MCF 10A (cell line): ENCODE results near the gene PRXL2A. TPM values are rescaled to one million over a fixed set of nuclear protein-coding genes. Genes with fewer than 3 reads are reported as not detected.
A peak's percentile ranks its signal among the peaks of the same experiment; 100 is the strongest.

ENCODE experiments used
- BruUV-seq: library from RNA; stranded (reverse); fragments of 400-500 nt; replicated peaks from 2 replicates; lab custom pipeline; 2021; lab: Mats Ljungman, UMichigan
- CTCF ChIA-PET: fragments of 300-600 bp; sonication (Branson Sonifier 250); formaldehyde crosslinking; extraction: SDS; loops from one replicate; lab custom pipeline; 2021; ENCODE audit warnings: antibody characterized with exemption, inconsistent platforms; lab: Yijun Ruan, JAX
- POLR2A ChIA-PET: fragments of 300-600, 350-650 bp; sonication (Branson Sonifier 250); formaldehyde crosslinking; extraction: SDS; loops from one replicate; lab custom pipeline; 2020; ENCODE audit warnings: antibody characterized with exemption, inconsistent platforms; lab: Yijun Ruan, JAX
- DNase-seq: peaks from one replicate; pipeline ENCODE4 v3.0.0-alpha.2; 2018; ENCODE audit not compliant: unreplicated experiment
- H3K27ac Mint-ChIP-seq: one replicate; pipeline ENCODE4 v1.8.0; 2022; ENCODE audit warnings: mild to moderate bottlenecking, low read depth, mixed read lengths; ENCODE audit not compliant: unreplicated experiment
- H3K27me3 Mint-ChIP-seq: one replicate; pipeline ENCODE4 v1.8.0; 2022; ENCODE audit warnings: mixed read lengths; ENCODE audit not compliant: insufficient read depth, unreplicated experiment
- H3K36me3 Mint-ChIP-seq: one replicate; pipeline ENCODE4 v1.8.0; 2022; ENCODE audit warnings: mild to moderate bottlenecking, moderate library complexity, mixed read lengths; ENCODE audit not compliant: insufficient read depth, unreplicated experiment
- H3K4me1 Mint-ChIP-seq: one replicate; pipeline ENCODE4 v1.8.0; 2022; ENCODE audit warnings: mixed read lengths; ENCODE audit not compliant: insufficient read depth, unreplicated experiment
- H3K4me3 Mint-ChIP-seq: one replicate; pipeline ENCODE4 v1.8.0; 2022; ENCODE audit warnings: mild to moderate bottlenecking, moderate library complexity, mixed read lengths; ENCODE audit not compliant: unreplicated experiment
- H3K9me3 Mint-ChIP-seq: one replicate; pipeline ENCODE4 v1.8.0; 2022; ENCODE audit warnings: mixed read lengths; ENCODE audit not compliant: unreplicated experiment
- intact Hi-C: fragments of 100-400 bp; cut with micrococcal nuclease; formaldehyde crosslinking; loops from 2 replicates; pipeline ENCODE4 v1.14.1; 2022
- total RNA-seq: library from RNA; stranded (reverse); gene quantifications from 2 replicates; pipeline ENCODE4 v1.2.3, GENCODE V29; 2022
- TF ChIP-seq, protein P1 (sequence below): fragments of 200-600 bp; IDR thresholded peaks from one replicate; pipeline ENCODE4 v1.8.0; 2022; ENCODE audit warnings: antibody characterized with exemption, mild to moderate bottlenecking; ENCODE audit not compliant: unreplicated experiment

PRXL2A gene
- total RNA-seq, 1 experiment from 2014 or later, result 6.7 TPM

- Mint-ChIP-seq H3K4me3 (no peak overlapping the region), H3K36me3 (peaks cover 13% of the 10 kb centered on the region), H3K4me1 (peaks cover 10% of the 10 kb centered on the region), H3K27me3 (no peaks in the 10 kb centered on the region), H3K27ac (no peak overlapping the region), H3K9me3 (no peaks in the 10 kb centered on the region)
- TF ChIP-seq, protein P1, sequence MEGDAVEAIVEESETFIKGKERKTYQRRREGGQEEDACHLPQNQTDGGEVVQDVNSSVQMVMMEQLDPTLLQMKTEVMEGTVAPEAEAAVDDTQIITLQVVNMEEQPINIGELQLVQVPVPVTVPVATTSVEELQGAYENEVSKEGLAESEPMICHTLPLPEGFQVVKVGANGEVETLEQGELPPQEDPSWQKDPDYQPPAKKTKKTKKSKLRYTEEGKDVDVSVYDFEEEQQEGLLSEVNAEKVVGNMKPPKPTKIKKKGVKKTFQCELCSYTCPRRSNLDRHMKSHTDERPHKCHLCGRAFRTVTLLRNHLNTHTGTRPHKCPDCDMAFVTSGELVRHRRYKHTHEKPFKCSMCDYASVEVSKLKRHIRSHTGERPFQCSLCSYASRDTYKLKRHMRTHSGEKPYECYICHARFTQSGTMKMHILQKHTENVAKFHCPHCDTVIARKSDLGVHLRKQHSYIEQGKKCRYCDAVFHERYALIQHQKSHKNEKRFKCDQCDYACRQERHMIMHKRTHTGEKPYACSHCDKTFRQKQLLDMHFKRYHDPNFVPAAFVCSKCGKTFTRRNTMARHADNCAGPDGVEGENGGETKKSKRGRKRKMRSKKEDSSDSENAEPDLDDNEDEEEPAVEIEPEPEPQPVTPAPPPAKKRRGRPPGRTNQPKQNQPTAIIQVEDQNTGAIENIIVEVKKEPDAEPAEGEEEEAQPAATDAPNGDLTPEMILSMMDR, result no peak
- CTCF ChIA-PET, result interaction anchor here (0.7 to 33.7 kb wide), 19 partner anchors 9 to 480 kb away, joined by 3 to 923 read pairs (median 12); no protein-coding TSS in a partner anchor
- BruUV-seq, result no TSS peak
- POLR2A ChIA-PET, result interaction anchor here (1.0 kb wide), 1 partner anchor 60 kb away, joined by 3 read pairs; no protein-coding TSS in a partner anchor
- DNase-seq, result no peak
- intact Hi-C loops, result loop anchor here (1.0 kb wide), 1 partner anchor 60 kb away; no protein-coding TSS in a partner anchor
These were observed 34.5 kb downstream of the PRXL2A start for GRCh38 chr10:80442879-80443278.

- no peaks in the 10 kb centered on the region for H3K27me3 Mint-ChIP-seq
- POLR2A ChIA-PET, result interaction anchor here (0.7 to 1.7 kb wide), 2 partner anchors 62 to 481 kb away, joined by 3 to 6 read pairs; no protein-coding TSS in a partner anchor
- no peaks in the 10 kb centered on the region for H3K9me3 Mint-ChIP-seq
- no TSS peak for BruUV-seq
- intact Hi-C loops, result loop anchor here (1.0 kb wide), 1 partner anchor 60 kb away; no protein-coding TSS in a partner anchor
- peaks cover 13% of the 10 kb centered on the region for H3K36me3 Mint-ChIP-seq
- no peak overlapping the region for H3K27ac Mint-ChIP-seq
- no peak overlapping the region for H3K4me3 Mint-ChIP-seq
- peaks cover 10% of the 10 kb centered on the region for H3K4me1 Mint-ChIP-seq
- TF ChIP-seq, protein P1, result peak; percentile 22
- peak; percentile 57 for DNase-seq
- CTCF ChIA-PET, result interaction anchor here (0.6 to 33.7 kb wide), 55 partner anchors 8 to 1429 kb away, joined by 3 to 923 read pairs (median 5); no protein-coding TSS in a partner anchor
These were observed 35.2 kb downstream of the PRXL2A start for GRCh38 chr10:80443531-80443974.

- ChIA-PET CTCF (interaction anchor here (0.6 to 33.7 kb wide), 68 partner anchors 9 to 1429 kb away, joined by 3 to 923 read pairs (median 4); no protein-coding TSS in a partner anchor), POLR2A (interaction anchor here (0.7 to 1.7 kb wide), 8 partner anchors 9 to 480 kb away, joined by 3 to 7 read pairs (median 4); no protein-coding TSS in a partner anchor)
- intact Hi-C loops, result loop anchor here (1.0 to 2.0 kb wide), 4 partner anchors 61 to 480 kb away; no protein-coding TSS in a partner anchor
- H3K4me1 Mint-ChIP-seq, result peaks cover 10% of the 10 kb centered on the region
- H3K4me3 Mint-ChIP-seq, result no peak overlapping the region
- no peaks in the 10 kb centered on the region for H3K27me3 Mint-ChIP-seq
- H3K9me3 Mint-ChIP-seq, result no peaks in the 10 kb centered on the region
- H3K36me3 Mint-ChIP-seq, result peaks cover 13% of the 10 kb centered on the region
- BruUV-seq, result no TSS peak
- TF ChIP-seq, protein P1, result no peak
- no peak overlapping the region for H3K27ac Mint-ChIP-seq
- no peak for DNase-seq
These were observed 35.8 kb downstream of the PRXL2A start for GRCh38 chr10:80444124-80444523.

- CTCF ChIA-PET, result interaction anchor here (0.6 to 33.7 kb wide), 66 partner anchors 8 to 600 kb away, joined by 3 to 923 read pairs (median 4); no protein-coding TSS in a partner anchor
- Mint-ChIP-seq H3K4me3 (no peak overlapping the region), H3K27ac (no peak overlapping the region), H3K27me3 (no peaks in the 10 kb centered on the region), H3K9me3 (no peaks in the 10 kb centered on the region), H3K4me1 (peaks cover 10% of the 10 kb centered on the region), H3K36me3 (peaks cover 13% of the 10 kb centered on the region)
- intact Hi-C loops, result loop anchor here (1.0 to 2.0 kb wide), 5 partner anchors 61 to 480 kb away; no protein-coding TSS in a partner anchor
- TF ChIP-seq, protein P1, result peak; percentile 77
- DNase-seq, result peak; percentile 66
- POLR2A ChIA-PET, result interaction anchor here (0.7 to 1.7 kb wide), 12 partner anchors 9 to 717 kb away, joined by 3 to 7 read pairs (median 4); no protein-coding TSS in a partner anchor
- BruUV-seq, result no TSS peak
These were observed 36.4 kb downstream of the PRXL2A start for GRCh38 chr10:80444646-80445319.
